Neural cell (in vitro differentiated cells): Measurements from ENCODE around the gene CSMD2. TPM values are rescaled to one million over a fixed set of nuclear protein-coding genes. Genes with fewer than 3 reads are reported as not detected.

Experiments
- H2AFZ ChIP-seq: fragments of 200-600, 300-800 bp; sonication (generic), shearing (Covaris generic); 2 replicates; pipeline ENCODE4 v1.6.0; 2014; ENCODE audit warnings: low read depth, mild to moderate bottlenecking, antibody characterized with exemption, low read length, moderate library complexity
- H3F3A ChIP-seq: fragments of 200-600 bp; shearing (Covaris generic); 2 replicates; pipeline ENCODE4 v1.6.1; 2016; ENCODE audit warnings: mild to moderate bottlenecking, moderate library complexity, mixed read lengths, antibody characterized with exemption, low read length; ENCODE audit not compliant: insufficient read depth, poor library complexity, severe bottlenecking
- H3K27ac ChIP-seq: fragments of 200-600, 300-800 bp; sonication (generic), shearing (Covaris generic); 2 replicates; pipeline ENCODE4 v1.5.1; 2014; ENCODE audit warnings: mild to moderate bottlenecking, low read length, moderate library complexity
- H3K27me3 ChIP-seq: fragments of 300-800, 200-600 bp; sonication (generic), shearing (Covaris generic); 2 replicates; pipeline ENCODE4 v1.6.0; 2014; ENCODE audit warnings: mild to moderate bottlenecking, low read depth, low read length, moderate library complexity; ENCODE audit not compliant: insufficient read depth
- H3K36me3 ChIP-seq: fragments of 300-800, 200-600 bp; sonication (generic), shearing (Covaris generic); 2 replicates; pipeline ENCODE4 v1.5.1; 2014; ENCODE audit warnings: mild to moderate bottlenecking, antibody characterized with exemption, low read length, moderate library complexity; ENCODE audit not compliant: insufficient read depth
- H3K4me2 ChIP-seq: fragments of 300-800, 200-600 bp; sonication (generic), shearing (Covaris generic); 2 replicates; pipeline ENCODE4 v1.6.0; 2014; ENCODE audit warnings: mild to moderate bottlenecking, low read length
- H3K4me3 ChIP-seq: fragments of 300-800, 200-600 bp; sonication (generic), shearing (Covaris generic); 2 replicates; pipeline ENCODE4 v1.5.1; 2014; ENCODE audit warnings: mild to moderate bottlenecking, low read length, moderate library complexity
- H3K79me2 ChIP-seq: fragments of 200-600 bp; shearing (Covaris generic); replicated peaks from 2 replicates; pipeline ENCODE4 v1.6.0; 2014; ENCODE audit warnings: mild to moderate bottlenecking, low read length, moderate library complexity; ENCODE audit not compliant: insufficient read depth
- H3K9ac ChIP-seq: fragments of 300-800, 200-600 bp; sonication (generic), shearing (Covaris generic); 2 replicates; pipeline ENCODE4 v1.6.1; 2016; ENCODE audit warnings: mild to moderate bottlenecking, low read length, mixed read lengths
- H3K9me2 ChIP-seq: fragments of 200-600 bp; shearing (Covaris generic); 2 replicates; pipeline ENCODE4 v1.6.1; 2016; ENCODE audit warnings: mild to moderate bottlenecking, low read length, mixed read lengths; ENCODE audit not compliant: insufficient read depth
- H3K9me3 ChIP-seq: fragments of 200-600, 300-800 bp; sonication (generic), shearing (Covaris generic); 2 replicates; pipeline ENCODE4 v1.6.1; 2016; ENCODE audit warnings: mild to moderate bottlenecking, mixed run types, low read length, moderate library complexity, mixed read lengths
- H4K20me1 ChIP-seq: fragments of 200-600 bp; shearing (Covaris generic); 2 replicates; pipeline ENCODE4 v1.6.1; 2016; ENCODE audit warnings: mild to moderate bottlenecking, mixed run types; ENCODE audit not compliant: insufficient read depth
- CTCF ChIP-seq: fragments of 450-650 bp; IDR thresholded peaks from 2 replicates; pipeline ENCODE4 v1.5.1; 2014; ENCODE audit warnings: antibody characterized with exemption, mild to moderate bottlenecking, moderate library complexity; ENCODE audit not compliant: poor library complexity, severe bottlenecking
- EP300 ChIP-seq: fragments of 450-650 bp; conservative IDR thresholded peaks from 2 replicates; pipeline ENCODE4 v1.6.1; 2014; ENCODE audit warnings: antibody characterized with exemption, mild to moderate bottlenecking, moderate library complexity; ENCODE audit not compliant: poor library complexity, severe bottlenecking
- EZH2 ChIP-seq: fragments of 200-600, 300-800 bp; shearing (Covaris generic), sonication (generic); IDR thresholded peaks from 2 replicates; pipeline ENCODE4 v1.6.1; 2014; ENCODE audit warnings: antibody characterized with exemption, low read length, borderline replicate concordance, mild to moderate bottlenecking; ENCODE audit not compliant: insufficient read depth, poor library complexity, severe bottlenecking
- MXI1 ChIP-seq: fragments of 450-650 bp; conservative IDR thresholded peaks from 2 replicates; pipeline ENCODE4 v1.6.1; 2014; ENCODE audit warnings: antibody characterized with exemption, mild to moderate bottlenecking; ENCODE audit not compliant: poor library complexity, severe bottlenecking
- POLR2AphosphoS5 ChIP-seq: IDR thresholded peaks from 2 replicates; pipeline ENCODE4 v1.6.1; 2012
- RAD21 ChIP-seq: fragments of 450-650 bp; conservative IDR thresholded peaks from 2 replicates; pipeline ENCODE4 v1.6.1; 2014; ENCODE audit warnings: antibody characterized with exemption, mild to moderate bottlenecking, moderate library complexity
- REST ChIP-seq: IDR thresholded peaks from 2 replicates; pipeline ENCODE4 v1.6.1; 2012; ENCODE audit warnings: borderline replicate concordance
- SMC3 ChIP-seq: fragments of 450-650 bp; conservative IDR thresholded peaks from 2 replicates; pipeline ENCODE4 v1.6.1; 2014; ENCODE audit warnings: antibody characterized with exemption, mild to moderate bottlenecking, moderate library complexity; ENCODE audit not compliant: poor library complexity
- TAF1 ChIP-seq: IDR thresholded peaks from 2 replicates; pipeline ENCODE4 v1.6.1; 2012; ENCODE audit warnings: low read depth
- polyA plus RNA-seq: library from polyadenylated mRNA; depleted of rRNA; stranded (reverse); fragments of >200 nt; gene quantifications from 2 replicates; pipeline ENCODE4 v1.2.3, GENCODE V29; 2014

Gene CSMD2
- polyA plus RNA-seq, 1 donor from 2014 or later, result 9.6 TPM

GRCh38 chr1:34029515-34029914 is 135.5 kb downstream of the CSMD2 start:
- Histone ChIP-seq H3K36me3 (no peaks in the 10 kb centered on the region), H3K4me3 (no peak overlapping the region), H3K27me3 (no peaks in the 10 kb centered on the region), H3K9ac (no peak overlapping the region), H3K79me2 (no peaks in the 10 kb centered on the region), H3F3A (no peaks in the 10 kb centered on the region), H2AFZ (no peak overlapping the region), H3K27ac (no peak overlapping the region), H4K20me1 (no peaks in the 10 kb centered on the region), H3K9me3 (no peaks in the 10 kb centered on the region), H3K4me2 (no peak overlapping the region), H3K9me2 (no peaks in the 10 kb centered on the region)
- TF ChIP-seq TAF1 (no peak), MXI1 (no peak), EZH2 (no peak), REST (no peak), SMC3 (no peak), EP300 (no peak), POLR2AphosphoS5 (no peak)

GRCh38 chr1:34028381-34029055 is 136.5 kb downstream of the CSMD2 start:
- Histone ChIP-seq H3K4me2 (no peak overlapping the region), H3K79me2 (no peaks in the 10 kb centered on the region), H3K36me3 (no peaks in the 10 kb centered on the region), H3K27me3 (no peaks in the 10 kb centered on the region), H2AFZ (no peak overlapping the region), H3K9me3 (no peaks in the 10 kb centered on the region), H4K20me1 (no peaks in the 10 kb centered on the region), H3K4me3 (no peak overlapping the region), H3F3A (no peaks in the 10 kb centered on the region), H3K9me2 (no peaks in the 10 kb centered on the region), H3K27ac (no peak overlapping the region), H3K9ac (no peak overlapping the region)
- TF ChIP-seq CTCF (no peak), EP300 (no peak), MXI1 (no peak), POLR2AphosphoS5 (no peak), EZH2 (no peak), TAF1 (no peak), RAD21 (no peak), SMC3 (no peak), REST (no peak)
